Vagina (tissue), 2 donors: ENCODE measurements around the gene SYNDIG1.

Experiments
- CTCF ChIP-seq, 3 experiments: fragments of 450-650 bp in 2 of 3; fragments of 200-600 bp in 1 of 3; sonication (generic) in 1 of 3; IDR thresholded peaks; one replicate each; pipeline ENCODE4 v1.5.1; 2017 to 2019; ENCODE audit warnings: antibody characterized with exemption in 3 of 3, mild to moderate bottlenecking in 2 of 3, moderate library complexity in 2 of 3
- POLR2A ChIP-seq, 2 donors: fragments of 450-650 bp; IDR thresholded peaks; one replicate each; pipeline ENCODE4 v1.6.1; 2017; ENCODE audit warnings: antibody characterized with exemption in 2 of 2, mild to moderate bottlenecking in 2 of 2, moderate library complexity in 2 of 2
- POLR2AphosphoS5 ChIP-seq, 2 donors: sonication (generic); formaldehyde crosslinking; IDR thresholded peaks; one replicate each; pipeline ENCODE4 v1.9.0; 2017; ENCODE audit warnings: antibody characterized with exemption in 2 of 2, mild to moderate bottlenecking in 2 of 2, low read depth in 1 of 2; ENCODE audit not compliant: insufficient read depth in 1 of 2

DNA sequence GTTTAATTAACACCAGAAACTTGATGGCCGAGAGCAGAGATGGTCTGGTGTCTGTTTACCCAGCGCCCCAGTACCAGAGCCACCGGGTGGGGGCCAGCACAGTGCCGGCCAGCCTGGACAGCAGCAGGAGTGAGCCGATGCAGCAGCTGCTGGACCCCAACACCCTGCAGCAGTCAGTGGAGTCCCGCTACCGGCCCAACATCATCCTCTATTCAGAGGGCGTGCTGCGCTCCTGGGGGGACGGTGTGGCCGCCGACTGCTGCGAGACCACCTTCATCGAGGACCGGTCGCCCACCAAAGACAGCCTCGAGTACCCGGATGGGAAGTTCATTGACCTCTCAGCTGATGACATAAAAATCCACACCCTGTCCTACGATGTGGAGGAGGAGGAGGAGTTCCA is 73.7 kb downstream of the SYNDIG1 start:
- no peak for TF ChIP-seq POLR2A (IDR thresholded peaks at IDR 0.05)
- no peak for TF ChIP-seq CTCF (IDR thresholded peaks at IDR 0.05)
- no peak for TF ChIP-seq POLR2AphosphoS5 (IDR thresholded peaks at IDR 0.05; ENCODE audit: insufficient read depth in 1 of 2, low read depth in 1 of 2)
